Transverse colon (tissue), 4 donors: ENCODE measurements around the gene CARMIL1.

Experiments used
- POLR2A ChIP-seq: fragments of 450-650 bp; IDR thresholded peaks from one replicate; pipeline ENCODE4 v1.6.1; 2016; ENCODE audit warnings: antibody characterized with exemption, mild to moderate bottlenecking, moderate library complexity
- POLR2AphosphoS5 ChIP-seq, 3 donors: sonication (generic); formaldehyde crosslinking; IDR thresholded peaks; one replicate each; pipeline ENCODE4 v1.6.1; 2016; ENCODE audit warnings: antibody characterized with exemption in 3 of 3
- TF ChIP-seq, protein P1 (sequence below), 5 experiments: fragments of 200-600 bp in 3 of 5; fragments of 450-650 bp in 2 of 5; sonication (generic) in 3 of 5; IDR thresholded peaks; 1 replicate in 2 of 5; 2 replicates in 3 of 5; pipeline ENCODE4 v1.5.1; 2016 to 2017; ENCODE audit warnings: antibody characterized with exemption in 5 of 5, inconsistent platforms in 3 of 5, mild to moderate bottlenecking in 2 of 5, moderate library complexity in 1 of 5

DNA sequence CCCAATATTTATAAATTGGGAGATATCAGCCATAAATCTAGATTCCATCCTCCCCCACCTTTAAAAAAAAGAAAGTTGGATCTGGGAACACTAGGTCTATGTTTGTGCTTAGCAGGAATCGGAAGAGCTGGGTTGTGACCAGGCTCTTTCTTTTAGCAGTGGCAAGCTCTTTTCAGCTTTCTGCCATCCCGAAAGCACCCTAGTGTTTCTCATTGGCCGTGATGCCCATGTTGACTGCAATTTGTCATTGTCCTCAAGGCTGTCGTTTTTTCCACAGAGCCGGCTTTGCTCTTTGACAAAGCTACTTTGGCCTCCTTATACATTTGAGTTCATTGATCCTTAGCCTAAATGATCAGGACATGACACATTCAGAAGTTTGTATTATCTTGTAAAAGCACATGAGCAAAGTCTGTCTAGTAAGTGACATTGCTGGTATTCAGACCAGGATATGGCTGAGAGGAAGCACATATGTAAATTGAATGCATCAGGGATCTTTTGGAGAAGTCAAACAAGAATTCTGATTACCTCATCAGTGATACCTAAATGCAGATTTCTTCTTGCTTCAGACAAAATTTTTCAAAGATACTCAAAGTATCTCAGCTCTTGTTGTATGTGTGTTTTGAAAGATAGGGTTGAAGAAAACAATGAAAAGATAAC is 50.1 kb downstream of the CARMIL1 start:
- TF ChIP-seq, protein P1, sequence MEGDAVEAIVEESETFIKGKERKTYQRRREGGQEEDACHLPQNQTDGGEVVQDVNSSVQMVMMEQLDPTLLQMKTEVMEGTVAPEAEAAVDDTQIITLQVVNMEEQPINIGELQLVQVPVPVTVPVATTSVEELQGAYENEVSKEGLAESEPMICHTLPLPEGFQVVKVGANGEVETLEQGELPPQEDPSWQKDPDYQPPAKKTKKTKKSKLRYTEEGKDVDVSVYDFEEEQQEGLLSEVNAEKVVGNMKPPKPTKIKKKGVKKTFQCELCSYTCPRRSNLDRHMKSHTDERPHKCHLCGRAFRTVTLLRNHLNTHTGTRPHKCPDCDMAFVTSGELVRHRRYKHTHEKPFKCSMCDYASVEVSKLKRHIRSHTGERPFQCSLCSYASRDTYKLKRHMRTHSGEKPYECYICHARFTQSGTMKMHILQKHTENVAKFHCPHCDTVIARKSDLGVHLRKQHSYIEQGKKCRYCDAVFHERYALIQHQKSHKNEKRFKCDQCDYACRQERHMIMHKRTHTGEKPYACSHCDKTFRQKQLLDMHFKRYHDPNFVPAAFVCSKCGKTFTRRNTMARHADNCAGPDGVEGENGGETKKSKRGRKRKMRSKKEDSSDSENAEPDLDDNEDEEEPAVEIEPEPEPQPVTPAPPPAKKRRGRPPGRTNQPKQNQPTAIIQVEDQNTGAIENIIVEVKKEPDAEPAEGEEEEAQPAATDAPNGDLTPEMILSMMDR (IDR thresholded peaks at IDR 0.05): no peak
- TF ChIP-seq POLR2AphosphoS5 (IDR thresholded peaks at IDR 0.05) (no peak), POLR2A (no peak)
